Measurements from ENCODE around the gene KHDRBS1. TPM values are rescaled to one million over a fixed set of nuclear protein-coding genes. Genes with fewer than 3 reads are reported as not detected.
"Not testable (repeated sequence)": the region's sequence is repeated elsewhere in the genome, so short reads cannot be mapped to it uniquely, and the experiment has no call there.

The KHDRBS1 gene
- total and polyA plus RNA-seq, 2 donors (not counting 1 experiment from before 2014, with no cell fraction given): 35.7 to 101 TPM

GRCh38 chr1:32082022-32082421, 68.4 kb downstream of the KHDRBS1 start:
- DNase-seq (no peak), ATAC-seq (ENCODE audit: low read depth) (no peak)
- Histone ChIP-seq H2AFZ (ENCODE audit: insufficient read depth, low read depth, low read length, poor library complexity, severe bottlenecking) (no peak overlapping the region), H3K4me3 (ENCODE audit: control extremely low read depth in 1 of 5, extremely low read depth in 1 of 5, insufficient read depth in 1 of 5, low read depth in 2 of 5, low read length in 4 of 5) (no peak overlapping the region), H3K9me3 (ENCODE audit: control extremely low read depth in 1 of 3, control insufficient read depth in 2 of 3, insufficient read depth in 1 of 3, low read length in 2 of 3) (no peaks in the 10 kb centered on the region), H3K27ac (ENCODE audit: low read length in 2 of 2) (peak overlapping the region in 1 of 2 donors; percentile 27), H3K27me3 (replicated peaks in 1 of 4; ENCODE audit: control extremely low read depth in 1 of 4, control insufficient read depth in 3 of 4, insufficient read depth in 4 of 4, low read length in 3 of 4) (no peaks in the 10 kb centered on the region), H4K20me1 (ENCODE audit: control insufficient read depth, insufficient read depth, low read length, poor library complexity, severe bottlenecking) (no peaks in the 10 kb centered on the region), H3K79me2 (ENCODE audit: control insufficient read depth, insufficient read depth, low read length) (peaks cover 15% of the 10 kb centered on the region), H3K9ac (ENCODE audit: low read length) (no peak overlapping the region), H3K4me1 (ENCODE audit: control insufficient read depth in 2 of 2, insufficient read depth in 2 of 2, low read length in 2 of 2) (peaks cover 3 to 6% of the 10 kb centered on the region in 2 donors), H3K36me3 (replicated peaks in 1 of 2; ENCODE audit: control extremely low read depth in 1 of 2, control insufficient read depth in 1 of 2, extremely low read depth in 1 of 2, insufficient read depth in 2 of 2, low read length in 1 of 2) (peaks cover 0 to 48% of the 10 kb centered on the region in 2 experiments), H3K4me2 (replicated peaks; ENCODE audit: low read depth, low read length, poor library complexity, severe bottlenecking) (peak overlapping the region; percentile 34)
- Mint-ChIP-seq H3K4me3 (peak overlapping the region; percentile 13), H3K27ac (peak overlapping the region; percentile 26), H3K9me3 (ENCODE audit: insufficient read depth) (no peaks in the 10 kb centered on the region), H3K27me3 (no peaks in the 10 kb centered on the region), H3K4me1 (peaks cover 16% of the 10 kb centered on the region)
- CTCF ChIA-PET: interaction anchor here (1.0 to 1.3 kb wide), 2 partner anchors 9 to 28 kb away, joined by 5 read pairs; partner anchors contain the start of gene TMEM39B
- intact Hi-C loops (cut with micrococcal nuclease): no loop called here
- POLR2A ChIA-PET: interaction anchor here (0.6 kb wide), 2 partner anchors 26 to 73 kb away, joined by 3 to 5 read pairs; partner anchors contain the start of gene KPNA6
- no CpG with 5 or more reads among the region's 1 CpG for WGBS (ENCODE audit: insufficient coverage)
- no peak for TF ChIP-seq EZH2 (IDR thresholded peaks at IDR 0.05; ENCODE audit: borderline replicate concordance, insufficient read depth, low read depth, low read length, poor library complexity, severe bottlenecking)
- TF ChIP-seq CTCF (IDR thresholded peaks at IDR 0.05): no peak

DNA sequence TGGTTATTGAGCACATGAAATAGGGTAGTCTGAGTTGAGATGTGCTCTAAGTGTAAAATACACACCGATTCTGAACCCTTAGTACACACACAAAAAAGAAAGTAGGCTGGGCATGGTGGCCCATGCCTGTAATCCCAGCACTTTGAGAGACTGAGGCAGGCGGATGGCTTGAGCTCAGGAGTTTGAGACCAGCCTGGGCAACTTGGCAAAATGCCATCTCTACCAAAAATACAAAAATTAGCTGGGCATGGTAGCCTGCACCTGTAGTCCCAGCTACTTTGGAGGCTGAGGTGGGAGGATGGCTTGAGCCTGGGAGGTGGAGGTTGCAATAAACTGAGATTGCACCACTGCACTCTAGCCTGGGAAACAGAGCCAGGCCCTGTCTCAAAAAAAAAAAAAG, 72.7 kb downstream of the KHDRBS1 start:
- ChIA-PET CTCF (interaction anchor here (1.3 kb wide), 1 partner anchor 10 kb away, joined by 4 read pairs; no protein-coding TSS in a partner anchor), POLR2A (interaction anchor here (0.6 kb wide), 1 partner anchor 36 kb away, joined by 3 read pairs; no protein-coding TSS in a partner anchor)
- H3K4me2 ChIP-seq (replicated peaks; ENCODE audit: low read depth, low read length, poor library complexity, severe bottlenecking); H3K9me3 Mint-ChIP-seq (ENCODE audit: insufficient read depth); H3K9me3 ChIP-seq (ENCODE audit: control extremely low read depth in 1 of 3, control insufficient read depth in 2 of 3, insufficient read depth in 1 of 3, low read length in 2 of 3); H3K9ac ChIP-seq (ENCODE audit: low read length); H3K4me1 ChIP-seq (ENCODE audit: control insufficient read depth in 2 of 2, insufficient read depth in 2 of 2, low read length in 2 of 2); H3K27ac ChIP-seq (ENCODE audit: low read length in 2 of 2); ATAC-seq (ENCODE audit: low read depth); H3K4me3 ChIP-seq (ENCODE audit: control extremely low read depth in 1 of 5, extremely low read depth in 1 of 5, insufficient read depth in 1 of 5, low read depth in 2 of 5, low read length in 4 of 5); H2AFZ ChIP-seq (ENCODE audit: insufficient read depth, low read depth, low read length, poor library complexity, severe bottlenecking); H3K4me3 Mint-ChIP-seq; H3K27me3 Mint-ChIP-seq; H3K27ac Mint-ChIP-seq; DNase-seq; H3K27me3 ChIP-seq (replicated peaks in 1 of 4; ENCODE audit: control extremely low read depth in 1 of 4, control insufficient read depth in 3 of 4, insufficient read depth in 4 of 4, low read length in 3 of 4); intact Hi-C loops (cut with micrococcal nuclease); H4K20me1 ChIP-seq (ENCODE audit: control insufficient read depth, insufficient read depth, low read length, poor library complexity, severe bottlenecking): not testable (repeated sequence)
- H3K36me3 ChIP-seq (replicated peaks in 1 of 2; ENCODE audit: control extremely low read depth in 1 of 2, control insufficient read depth in 1 of 2, extremely low read depth in 1 of 2, insufficient read depth in 2 of 2, low read length in 1 of 2): peaks cover 0 to 40% of the 10 kb centered on the region in 2 experiments
- peaks cover 11% of the 10 kb centered on the region for H3K4me1 Mint-ChIP-seq
- peaks cover 15% of the 10 kb centered on the region for H3K79me2 ChIP-seq (ENCODE audit: control insufficient read depth, insufficient read depth, low read length)
- no CpG with 5 or more reads among the region's 2 CpGs for WGBS (ENCODE audit: insufficient coverage)

Measured in B cell (primary cell).